GM12801 (cell line): Measurements from ENCODE around the gene PPP5C.

ENCODE experiments used
- CTCF ChIP-seq: IDR thresholded peaks from one replicate; pipeline ENCODE4 v1.5.1; 2011; ENCODE audit warnings: control low read depth; ENCODE audit not compliant: insufficient read length; ENCODE audit errors: extremely low read depth

Gene PPP5C

GRCh38 chr19:46404055-46404752 is 57.3 kb downstream of the PPP5C start:
- no peak for TF ChIP-seq CTCF

- TF ChIP-seq CTCF, result no peak
Measured at GRCh38 chr19:46404753-46405468, 58.0 kb downstream of the PPP5C start.

- no peak for TF ChIP-seq CTCF
Measured at GRCh38 chr19:46406976-46407375, 60.1 kb downstream of the PPP5C start.

- no peak for TF ChIP-seq CTCF
Measured at GRCh38 chr19:46407856-46408663, 61.2 kb downstream of the PPP5C start.

- no peak for TF ChIP-seq CTCF
Measured at GRCh38 chr19:46408664-46409039, 61.8 kb downstream of the PPP5C start.

- TF ChIP-seq CTCF, result no peak
Measured at GRCh38 chr19:46409191-46409590, 62.3 kb downstream of the PPP5C start.

GRCh38 chr19:46410205-46411087 is 63.6 kb downstream of the PPP5C start:
- TF ChIP-seq CTCF, result no peak
